Measurements from ENCODE around the gene FOXP1. TPM values are rescaled to one million over a fixed set of nuclear protein-coding genes. Genes with fewer than 3 reads are reported as not detected.
A peak's percentile ranks its signal among the peaks of the same experiment; 100 is the strongest.

The FOXP1 gene
- total and polyA plus RNA-seq, 2 donors = 26.1 to 42.3 TPM

GRCh38 chr3:71466483-71466882 is 117.0 kb downstream of the FOXP1 start:
- WGBS = 97% methylated on average over 10 of the region's 10 CpGs
- no peaks in the 10 kb centered on the region for H3K9me3 ChIP-seq (ENCODE audit: control insufficient read depth in 2 of 2, insufficient read depth in 1 of 2, low read length in 1 of 2)
- no peak for DNase-seq (ENCODE audit: low read depth in 6 of 9, low spot score in 9 of 9)
- no peak overlapping the region for H3K4me3 ChIP-seq (ENCODE audit: low read length in 2 of 2)
- H3K27ac ChIP-seq (ENCODE audit: low read depth in 1 of 2, low read length in 1 of 2) = peak overlapping the region in 1 of 2 donors; percentile 31
- H3K4me1 ChIP-seq (ENCODE audit: control insufficient read depth in 2 of 2, insufficient read depth in 2 of 2, low read length in 2 of 2) = no peaks in the 10 kb centered on the region
- H3K27me3 ChIP-seq (ENCODE audit: control insufficient read depth in 2 of 2, insufficient read depth in 1 of 2, low read length in 1 of 2) = no peaks in the 10 kb centered on the region
- peaks cover 0 to 6% of the 10 kb centered on the region in 2 donors for H3K36me3 ChIP-seq (ENCODE audit: control insufficient read depth in 2 of 2, insufficient read depth in 2 of 2, low read length in 1 of 2)

DNA sequence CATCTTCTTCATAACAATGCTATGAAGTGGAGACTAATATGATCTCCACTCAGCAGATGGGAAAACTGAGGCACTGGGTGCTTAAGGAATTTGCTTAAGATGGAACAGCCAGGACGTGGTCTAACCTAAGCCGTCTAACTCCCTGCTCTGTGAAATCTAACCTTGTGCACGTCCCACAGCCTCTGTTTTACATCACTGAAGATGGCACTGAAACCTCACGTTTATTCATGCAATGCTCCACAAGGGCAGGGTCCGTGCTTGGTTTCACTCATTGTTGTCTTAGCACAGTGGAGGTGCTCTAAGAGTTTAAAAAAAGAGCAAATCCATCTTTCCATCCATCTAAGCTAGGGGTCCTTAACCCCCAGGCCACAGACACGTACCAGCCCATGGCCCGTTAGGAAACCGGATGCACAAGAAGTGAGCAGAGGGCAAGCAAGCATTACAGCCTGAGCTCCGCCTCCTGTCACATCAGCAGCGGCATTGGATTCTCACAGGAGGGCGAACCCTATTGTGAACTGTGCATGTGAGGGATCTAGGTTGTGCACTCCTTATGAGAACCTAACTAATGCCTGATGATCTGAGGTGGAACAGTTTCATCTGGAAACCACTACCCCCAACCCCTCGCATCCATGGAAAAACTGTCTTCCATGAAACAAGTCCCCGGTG is 118.0 kb downstream of the FOXP1 start:
- no peak for DNase-seq (ENCODE audit: low read depth in 6 of 9, low spot score in 9 of 9)
- no peaks in the 10 kb centered on the region for H3K4me1 ChIP-seq (ENCODE audit: control insufficient read depth in 2 of 2, insufficient read depth in 2 of 2, low read length in 2 of 2)
- no peak overlapping the region for H3K27ac ChIP-seq (ENCODE audit: low read depth in 1 of 2, low read length in 1 of 2)
- H3K27me3 ChIP-seq (ENCODE audit: control insufficient read depth in 2 of 2, insufficient read depth in 1 of 2, low read length in 1 of 2) = no peaks in the 10 kb centered on the region
- H3K9me3 ChIP-seq (ENCODE audit: control insufficient read depth in 2 of 2, insufficient read depth in 1 of 2, low read length in 1 of 2) = no peaks in the 10 kb centered on the region
- no peak overlapping the region for H3K4me3 ChIP-seq (ENCODE audit: low read length in 2 of 2)
- WGBS = 91% methylated on average over 13 of the region's 13 CpGs
- H3K36me3 ChIP-seq (ENCODE audit: control insufficient read depth in 2 of 2, insufficient read depth in 2 of 2, low read length in 1 of 2) = peaks cover 0 to 6% of the 10 kb centered on the region in 2 donors

DNA sequence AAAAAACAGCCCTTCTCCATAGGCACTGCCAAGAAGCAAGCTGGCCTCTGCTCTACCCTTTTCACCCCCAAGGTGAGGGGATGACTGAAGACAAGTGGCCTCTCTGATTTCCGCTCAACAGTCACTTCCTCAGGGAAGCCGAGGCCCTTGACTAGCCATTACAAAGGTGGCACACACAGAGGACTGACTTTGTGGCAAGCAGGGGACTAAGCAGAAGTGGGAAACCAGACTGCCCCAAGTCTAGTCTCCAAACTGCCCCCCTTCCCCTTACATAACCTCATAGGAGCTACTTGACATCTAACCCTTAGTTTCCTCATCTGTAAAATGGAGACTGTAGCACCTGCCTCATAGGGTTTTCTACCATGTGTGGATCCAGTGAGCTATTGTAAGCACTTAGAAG is 118.9 kb downstream of the FOXP1 start:
- peaks cover 0 to 6% of the 10 kb centered on the region in 2 donors for H3K36me3 ChIP-seq (ENCODE audit: control insufficient read depth in 2 of 2, insufficient read depth in 2 of 2, low read length in 1 of 2)
- no peak overlapping the region for H3K4me3 ChIP-seq (ENCODE audit: low read length in 2 of 2)
- no peak overlapping the region for H3K27ac ChIP-seq (ENCODE audit: low read depth in 1 of 2, low read length in 1 of 2)
- 99% methylated on average over 2 of the region's 2 CpGs for WGBS
- H3K9me3 ChIP-seq (ENCODE audit: control insufficient read depth in 2 of 2, insufficient read depth in 1 of 2, low read length in 1 of 2) = no peaks in the 10 kb centered on the region
- no peak for DNase-seq (ENCODE audit: low read depth in 6 of 9, low spot score in 9 of 9)
- H3K27me3 ChIP-seq (ENCODE audit: control insufficient read depth in 2 of 2, insufficient read depth in 1 of 2, low read length in 1 of 2) = no peaks in the 10 kb centered on the region
- no peaks in the 10 kb centered on the region for H3K4me1 ChIP-seq (ENCODE audit: control insufficient read depth in 2 of 2, insufficient read depth in 2 of 2, low read length in 2 of 2)

DNA sequence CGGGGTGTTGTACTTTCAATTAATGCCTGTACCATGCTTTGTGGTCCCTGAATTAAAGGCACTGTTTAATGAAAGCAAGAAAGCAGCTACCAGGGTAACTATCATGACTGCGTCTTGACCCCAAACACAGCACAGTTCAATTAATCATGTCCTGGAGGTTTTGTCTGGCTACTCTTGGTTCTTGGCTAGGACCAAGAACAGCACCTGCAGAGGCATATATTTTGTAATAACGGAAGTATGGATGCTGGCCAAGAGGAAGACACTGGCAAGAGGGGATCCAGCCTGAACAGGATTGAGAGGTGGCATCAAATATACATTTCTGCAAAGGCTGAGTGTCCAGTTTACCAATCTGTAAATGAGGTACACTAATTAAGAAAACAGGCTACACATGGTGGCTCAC is 119.9 kb downstream of the FOXP1 start:
- no peak for DNase-seq (ENCODE audit: low read depth in 6 of 9, low spot score in 9 of 9)
- 95% methylated on average over 3 of the region's 3 CpGs for WGBS
- H3K36me3 ChIP-seq (ENCODE audit: control insufficient read depth in 2 of 2, insufficient read depth in 2 of 2, low read length in 1 of 2) = peaks cover 0 to 6% of the 10 kb centered on the region in 2 donors

GRCh38 chr3:71462586-71462985 is 120.9 kb downstream of the FOXP1 start:
- H3K27ac ChIP-seq (ENCODE audit: low read depth in 1 of 2, low read length in 1 of 2) = no peak overlapping the region
- no peaks in the 10 kb centered on the region for H3K9me3 ChIP-seq (ENCODE audit: control insufficient read depth in 2 of 2, insufficient read depth in 1 of 2, low read length in 1 of 2)
- peaks cover 0 to 3% of the 10 kb centered on the region in 2 donors for H3K36me3 ChIP-seq (ENCODE audit: control insufficient read depth in 2 of 2, insufficient read depth in 2 of 2, low read length in 1 of 2)
- no peak overlapping the region for H3K4me3 ChIP-seq (ENCODE audit: low read length in 2 of 2)
- WGBS = 97% methylated on average over 7 of the region's 7 CpGs
- no peaks in the 10 kb centered on the region for H3K27me3 ChIP-seq (ENCODE audit: control insufficient read depth in 2 of 2, insufficient read depth in 1 of 2, low read length in 1 of 2)
- peaks cover 2 to 3% of the 10 kb centered on the region in 2 donors for H3K4me1 ChIP-seq (ENCODE audit: control insufficient read depth in 2 of 2, insufficient read depth in 2 of 2, low read length in 2 of 2)
- no peak for DNase-seq (ENCODE audit: low read depth in 6 of 9, low spot score in 9 of 9)

More for the DNA sequence above, 119.9 kb downstream of the FOXP1 start:
- H3K27me3 ChIP-seq (ENCODE audit: control insufficient read depth in 2 of 2, insufficient read depth in 1 of 2, low read length in 1 of 2) = no peaks in the 10 kb centered on the region
- no peak overlapping the region for H3K4me3 ChIP-seq (ENCODE audit: low read length in 2 of 2)
- no peaks in the 10 kb centered on the region for H3K9me3 ChIP-seq (ENCODE audit: control insufficient read depth in 2 of 2, insufficient read depth in 1 of 2, low read length in 1 of 2)
- H3K4me1 ChIP-seq (ENCODE audit: control insufficient read depth in 2 of 2, insufficient read depth in 2 of 2, low read length in 2 of 2) = no peaks in the 10 kb centered on the region
- H3K27ac ChIP-seq (ENCODE audit: low read depth in 1 of 2, low read length in 1 of 2) = no peak overlapping the region

GRCh38 chr3:71461749-71462483 is 121.6 kb downstream of the FOXP1 start:
- Histone ChIP-seq H3K27me3 (ENCODE audit: control insufficient read depth in 2 of 2, insufficient read depth in 1 of 2, low read length in 1 of 2) (no peaks in the 10 kb centered on the region), H3K4me1 (ENCODE audit: control insufficient read depth in 2 of 2, insufficient read depth in 2 of 2, low read length in 2 of 2) (peaks cover 2 to 3% of the 10 kb centered on the region in 2 donors), H3K36me3 (ENCODE audit: control insufficient read depth in 2 of 2, insufficient read depth in 2 of 2, low read length in 1 of 2) (peaks cover 0 to 3% of the 10 kb centered on the region in 2 donors), H3K4me3 (ENCODE audit: low read length in 2 of 2) (no peak overlapping the region), H3K27ac (ENCODE audit: low read depth in 1 of 2, low read length in 1 of 2) (peak overlapping the region in 1 of 2 donors; percentile 52), H3K9me3 (ENCODE audit: control insufficient read depth in 2 of 2, insufficient read depth in 1 of 2, low read length in 1 of 2) (no peaks in the 10 kb centered on the region)
- WGBS = 93% methylated on average over 9 of the region's 9 CpGs
- DNase-seq (ENCODE audit: low read depth in 6 of 9, low spot score in 9 of 9) = no peak

DNA sequence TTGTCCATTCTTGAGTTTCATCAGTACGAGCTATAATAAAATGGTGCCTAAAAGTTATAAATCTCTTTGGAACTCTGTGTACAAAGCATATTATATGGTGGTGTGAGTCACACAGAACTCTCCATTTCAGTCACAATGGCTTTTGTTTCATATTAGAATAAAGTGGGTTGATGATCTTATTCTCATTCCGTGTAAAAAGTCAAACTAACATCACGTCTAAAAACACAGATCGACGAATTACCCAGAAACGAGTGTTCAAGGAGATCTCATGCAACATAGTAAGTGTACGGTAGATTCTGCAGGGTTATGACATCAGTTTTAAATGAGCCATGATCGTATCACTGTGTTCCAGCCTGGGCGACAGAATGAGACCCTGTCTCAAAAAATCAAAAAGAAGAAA is 122.4 kb downstream of the FOXP1 start:
- Histone ChIP-seq H3K36me3 (ENCODE audit: control insufficient read depth in 2 of 2, insufficient read depth in 2 of 2, low read length in 1 of 2) (peaks cover 0 to 3% of the 10 kb centered on the region in 2 donors), H3K27me3 (ENCODE audit: control insufficient read depth in 2 of 2, insufficient read depth in 1 of 2, low read length in 1 of 2) (no peaks in the 10 kb centered on the region), H3K9me3 (ENCODE audit: control insufficient read depth in 2 of 2, insufficient read depth in 1 of 2, low read length in 1 of 2) (no peaks in the 10 kb centered on the region), H3K4me1 (ENCODE audit: control insufficient read depth in 2 of 2, insufficient read depth in 2 of 2, low read length in 2 of 2) (peaks cover 2 to 8% of the 10 kb centered on the region in 2 donors), H3K27ac (ENCODE audit: low read depth in 1 of 2, low read length in 1 of 2) (no peak overlapping the region), H3K4me3 (ENCODE audit: low read length in 2 of 2) (no peak overlapping the region)
- WGBS = 95% methylated on average over 9 of the region's 9 CpGs
- no peak for DNase-seq (ENCODE audit: low read depth in 6 of 9, low spot score in 9 of 9)

GRCh38 chr3:71458895-71459294 is 124.6 kb downstream of the FOXP1 start:
- 92% methylated on average over 1 of the region's 1 CpG for WGBS

GRCh38 chr3:71456826-71457225 is 126.7 kb downstream of the FOXP1 start:
- Histone ChIP-seq H3K4me1 (ENCODE audit: control insufficient read depth in 2 of 2, insufficient read depth in 2 of 2, low read length in 2 of 2) (peaks cover 41 to 49% of the 10 kb centered on the region in 2 donors), H3K4me3 (ENCODE audit: low read length in 2 of 2) (no peak overlapping the region), H3K27me3 (ENCODE audit: control insufficient read depth in 2 of 2, insufficient read depth in 1 of 2, low read length in 1 of 2) (no peaks in the 10 kb centered on the region), H3K36me3 (ENCODE audit: control insufficient read depth in 2 of 2, insufficient read depth in 2 of 2, low read length in 1 of 2) (no peaks in the 10 kb centered on the region), H3K27ac (ENCODE audit: low read depth in 1 of 2, low read length in 1 of 2) (no peak overlapping the region), H3K9me3 (ENCODE audit: control insufficient read depth in 2 of 2, insufficient read depth in 1 of 2, low read length in 1 of 2) (no peaks in the 10 kb centered on the region)
- WGBS = 52% methylated on average over 1 of the region's 1 CpG
- DNase-seq (ENCODE audit: low read depth in 6 of 9, low spot score in 9 of 9) = no peak

More at GRCh38 chr3:71458895-71459294, 124.6 kb downstream of the FOXP1 start:
- Histone ChIP-seq H3K36me3 (ENCODE audit: control insufficient read depth in 2 of 2, insufficient read depth in 2 of 2, low read length in 1 of 2) (no peaks in the 10 kb centered on the region), H3K27me3 (ENCODE audit: control insufficient read depth in 2 of 2, insufficient read depth in 1 of 2, low read length in 1 of 2) (no peaks in the 10 kb centered on the region), H3K4me1 (ENCODE audit: control insufficient read depth in 2 of 2, insufficient read depth in 2 of 2, low read length in 2 of 2) (peaks cover 21 to 29% of the 10 kb centered on the region in 2 donors), H3K9me3 (ENCODE audit: control insufficient read depth in 2 of 2, insufficient read depth in 1 of 2, low read length in 1 of 2) (no peaks in the 10 kb centered on the region), H3K27ac (ENCODE audit: low read depth in 1 of 2, low read length in 1 of 2) (no peak overlapping the region), H3K4me3 (ENCODE audit: low read length in 2 of 2) (no peak overlapping the region)
- DNase-seq (ENCODE audit: low read depth in 6 of 9, low spot score in 9 of 9) = no peak
